ENCODE measurements around the gene SCO2.

SCO2 gene

DNA sequence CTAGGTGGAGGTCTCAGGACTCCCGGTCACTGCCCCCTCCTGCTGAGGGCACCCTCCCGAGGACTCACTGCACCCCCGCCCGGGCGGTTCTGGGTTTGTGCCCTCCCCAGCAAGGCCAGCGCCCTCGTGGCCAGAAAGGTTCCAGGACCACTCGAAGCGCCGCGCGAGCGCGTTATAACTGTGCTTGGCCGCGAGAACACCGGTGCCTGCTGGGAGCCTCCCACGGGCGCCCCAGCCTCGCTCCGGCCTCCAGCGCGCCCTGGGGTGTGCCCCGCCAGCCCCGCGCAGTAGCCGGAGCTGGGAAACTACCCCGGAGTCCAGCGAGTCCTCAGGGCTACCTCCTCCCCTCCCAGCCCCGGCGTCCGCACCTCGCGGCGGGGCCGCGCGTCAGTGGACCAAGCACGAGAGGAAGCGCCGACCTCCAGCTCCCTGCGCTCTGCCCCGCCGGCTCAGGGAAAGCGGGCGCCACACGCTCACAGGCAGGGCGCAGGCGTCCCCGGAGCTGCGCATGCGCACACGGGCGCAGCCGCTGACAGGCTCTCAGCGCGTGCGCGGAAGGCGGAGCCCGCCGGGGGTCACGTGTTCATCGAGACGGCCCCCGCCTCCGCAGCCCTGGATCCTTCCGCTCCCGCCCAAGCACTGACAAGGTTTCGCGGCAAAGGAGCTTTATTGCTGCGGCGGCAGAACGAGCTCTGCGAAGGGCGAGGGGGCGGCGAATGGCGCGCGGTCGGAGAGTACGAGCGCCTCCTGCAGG lies at the start of gene SCO2:
Gene SCO2, minus strand, starts transcription at position 495 of the 754 bp plus-strand sequence. CDS start 1,187 bp downstream, outside the sequence.
- Histone ChIP-seq H3K27me3 (ENCODE audit: insufficient read depth, low read length) (no peaks in the 10 kb centered on the region), H3F3A (ENCODE audit: insufficient read depth, low read length) (peaks cover 4% of the 10 kb centered on the region; the same call in 1 of the 2 replicates), H3K4me3 (ENCODE audit: low read depth, low read length, poor library complexity, severe bottlenecking) (peak within 1 kb of the TSS; percentile 68), H2AFZ (ENCODE audit: low read length) (no peak within 1 kb of the TSS), H3K36me3 (ENCODE audit: insufficient read depth, low read length) (peaks cover 44% of the 10 kb centered on the region), H3K79me2 (ENCODE audit: insufficient read depth, low read length) (no peaks in the 10 kb centered on the region), H3K9me2 (ENCODE audit: low read depth, low read length) (no peaks in the 10 kb centered on the region), H3K9me3 (ENCODE audit: low read length) (no peaks in the 10 kb centered on the region), H3K4me2 (ENCODE audit: low read length) (peak within 1 kb of the TSS; percentile 91), H3K27ac (ENCODE audit: low read depth, low read length, poor library complexity, severe bottlenecking) (peak within 1 kb of the TSS; percentile 66), H4K20me1 (ENCODE audit: insufficient read depth, low read length) (no peaks in the 10 kb centered on the region), H3K9ac (ENCODE audit: low read length) (peak within 1 kb of the TSS; percentile 84), H3K4me1 (ENCODE audit: insufficient read depth, low read length, severe bottlenecking) (peaks cover 36% of the 10 kb centered on the region)
- TF ChIP-seq CTCF (IDR thresholded peaks at IDR 0.05; ENCODE audit: low read length) (peak; percentile 48), EZH2 (IDR thresholded peaks at IDR 0.05; ENCODE audit: borderline replicate concordance, low read length) (no peak)

DNA sequence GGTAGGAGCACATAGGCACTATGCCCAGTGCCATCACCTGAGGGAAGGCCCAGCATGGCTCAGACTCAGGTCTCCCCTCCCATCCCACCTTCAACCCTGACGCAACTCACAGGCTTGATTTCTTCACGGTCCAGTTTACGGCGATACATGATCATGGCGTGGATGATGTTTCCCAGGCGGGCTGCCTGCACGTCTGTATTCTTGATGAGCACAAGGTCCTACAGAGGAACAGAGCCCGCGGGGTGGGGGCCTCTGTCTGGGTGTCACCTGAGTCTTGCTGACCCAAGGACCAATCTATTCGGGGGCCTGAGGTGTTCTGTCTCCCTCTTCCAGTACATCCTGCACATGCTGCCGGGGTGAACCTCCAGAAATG lies 49.0 kb upstream of the SCO2 start:
- Histone ChIP-seq H4K20me1 (ENCODE audit: insufficient read depth, low read length) (no peaks in the 10 kb centered on the region), H3K79me2 (ENCODE audit: insufficient read depth, low read length) (no peaks in the 10 kb centered on the region), H3F3A (ENCODE audit: insufficient read depth, low read length) (no peaks in the 10 kb centered on the region), H2AFZ (ENCODE audit: low read length) (no peak overlapping the region), H3K9me2 (ENCODE audit: low read depth, low read length) (no peaks in the 10 kb centered on the region), H3K27me3 (ENCODE audit: insufficient read depth, low read length) (no peaks in the 10 kb centered on the region), H3K9ac (ENCODE audit: low read length) (no peak overlapping the region), H3K36me3 (ENCODE audit: insufficient read depth, low read length) (peaks cover 88% of the 10 kb centered on the region), H3K9me3 (ENCODE audit: low read length) (no peaks in the 10 kb centered on the region), H3K4me2 (ENCODE audit: low read length) (no peak overlapping the region), H3K27ac (ENCODE audit: low read depth, low read length, poor library complexity, severe bottlenecking) (no peak overlapping the region), H3K4me1 (ENCODE audit: insufficient read depth, low read length, severe bottlenecking) (peaks cover 7% of the 10 kb centered on the region), H3K4me3 (ENCODE audit: low read depth, low read length, poor library complexity, severe bottlenecking) (no peak overlapping the region)
- TF ChIP-seq CTCF (IDR thresholded peaks at IDR 0.05; ENCODE audit: low read length) (no peak), EZH2 (IDR thresholded peaks at IDR 0.05; ENCODE audit: borderline replicate concordance, low read length) (no peak)

DNA sequence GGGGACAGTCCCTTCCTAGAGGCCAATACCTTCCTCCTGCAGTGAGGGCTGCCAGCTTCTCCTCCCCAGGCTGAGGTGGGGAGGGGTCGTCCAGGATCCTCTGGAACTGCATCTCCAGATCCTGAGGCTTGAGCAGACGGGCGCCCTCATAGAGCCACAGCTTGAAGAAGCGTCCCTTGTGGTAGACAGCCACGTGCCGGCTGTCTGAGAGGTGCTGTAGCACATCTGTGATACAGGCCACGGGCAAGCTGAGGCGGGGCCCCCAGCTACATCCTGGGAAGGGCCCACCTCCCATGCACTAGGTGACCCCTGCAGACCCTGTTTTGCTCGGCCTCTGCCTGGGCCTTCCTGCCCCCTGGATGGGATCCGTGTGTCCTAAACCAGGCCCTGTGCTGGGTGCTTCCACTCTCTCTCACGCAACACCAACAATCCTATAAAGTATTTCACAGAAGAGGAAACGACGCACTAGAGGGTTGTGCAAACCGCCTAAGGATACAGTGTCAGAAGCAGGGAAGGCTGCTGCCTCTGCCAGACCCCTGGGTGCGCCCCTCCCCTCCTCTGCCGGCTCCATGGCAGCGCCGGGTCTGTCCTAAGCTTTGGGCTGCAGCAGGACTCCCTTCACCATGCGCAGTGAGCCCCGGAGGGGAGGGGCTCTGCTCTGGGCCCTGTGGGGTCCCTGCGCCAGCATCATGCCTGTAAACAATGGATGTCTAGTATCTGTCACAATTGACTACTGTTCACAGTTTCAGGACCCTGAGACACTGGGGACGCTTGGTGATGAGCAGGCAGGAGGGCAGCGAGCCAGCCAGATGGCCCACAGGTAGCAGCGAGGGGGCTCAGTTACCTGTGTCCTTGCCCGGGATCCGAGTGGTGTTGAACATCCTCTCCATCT lies 48.3 kb upstream of the SCO2 start:
- no peak overlapping the region for H3K4me3 ChIP-seq (ENCODE audit: low read depth, low read length, poor library complexity, severe bottlenecking)
- H3K79me2 ChIP-seq (ENCODE audit: insufficient read depth, low read length): no peaks in the 10 kb centered on the region
- no peak overlapping the region for H3K9ac ChIP-seq (ENCODE audit: low read length)
- no peak overlapping the region for H3K27ac ChIP-seq (ENCODE audit: low read depth, low read length, poor library complexity, severe bottlenecking)
- H3F3A ChIP-seq (ENCODE audit: insufficient read depth, low read length): no peaks in the 10 kb centered on the region
- no peak overlapping the region for H3K4me2 ChIP-seq (ENCODE audit: low read length)
- H3K36me3 ChIP-seq (ENCODE audit: insufficient read depth, low read length): peaks cover 87% of the 10 kb centered on the region
- no peaks in the 10 kb centered on the region for H3K27me3 ChIP-seq (ENCODE audit: insufficient read depth, low read length)
- H3K9me2 ChIP-seq (ENCODE audit: low read depth, low read length): no peaks in the 10 kb centered on the region
- no peak overlapping the region for H2AFZ ChIP-seq (ENCODE audit: low read length)
- H4K20me1 ChIP-seq (ENCODE audit: insufficient read depth, low read length): no peaks in the 10 kb centered on the region
- peaks cover 7% of the 10 kb centered on the region for H3K4me1 ChIP-seq (ENCODE audit: insufficient read depth, low read length, severe bottlenecking)
- TF ChIP-seq CTCF (IDR thresholded peaks at IDR 0.05; ENCODE audit: low read length) (no peak), EZH2 (IDR thresholded peaks at IDR 0.05; ENCODE audit: borderline replicate concordance, low read length) (no peak)
- H3K9me3 ChIP-seq (ENCODE audit: low read length): no peaks in the 10 kb centered on the region

Data from OCI-LY1 (cell line).